GM12878 (cell line): ENCODE measurements around the gene LIN7C. TPM values are rescaled to one million over a fixed set of nuclear protein-coding genes. Genes with fewer than 3 reads are reported as not detected.

Experiments used
- ATAC-seq: fragments of 200-7000 bp; cut with Tn5 transposase; 3 replicates; pipeline ENCODE4 v1.9.1; 2020; ENCODE audit warnings: mild to moderate bottlenecking, moderate library complexity
- BruUV-seq: library from RNA; stranded (reverse); fragments of 400-500 nt; replicated peaks from 2 replicates; lab custom pipeline; 2021; lab: Mats Ljungman, UMichigan
- CTCF ChIA-PET: fragments of 300-600 bp; sonication (Branson Sonifier 250); formaldehyde crosslinking; extraction: SDS; loops from one replicate; lab custom pipeline; 2021; ENCODE audit warnings: inconsistent platforms; lab: Yijun Ruan, JAX
- POLR2A ChIA-PET: fragments of 350-600 bp; formaldehyde crosslinking; extraction: SDS; loops from one replicate; lab custom pipeline; 2021; ENCODE audit warnings: inconsistent platforms; lab: Charles Lee
- RAD21 ChIA-PET: fragments of 300-600 bp; sonication (Branson Sonifier 250); formaldehyde crosslinking; loops from one replicate; lab custom pipeline; 2023; ENCODE audit warnings: antibody characterized with exemption; ENCODE audit not compliant: unreplicated experiment; lab: Charles Lee
- SMC1A ChIA-PET: fragments of 300-600 bp; sonication (Branson Sonifier 250); formaldehyde crosslinking; loops from one replicate; lab custom pipeline; 2023; ENCODE audit not compliant: unreplicated experiment, uncharacterized antibody; lab: Charles Lee
- DNase-seq: peaks from one replicate; pipeline ENCODE4 v3.0.0-alpha.2; 2011; ENCODE audit warnings: low read depth, low spot score
- FAIRE-seq: peaks from 3 replicates; lab custom pipeline; 2011; peaks lifted over from hg19 to GRCh38; lab: Jason Lieb, UNC
- H2AFZ ChIP-seq: 2 replicates; pipeline ENCODE4 v1.6.0; 2011; ENCODE audit warnings: low read depth, low read length, control low read depth; ENCODE audit not compliant: control insufficient read depth
- H3K27ac ChIP-seq: 2 replicates; pipeline ENCODE4 v1.5.1; 2011; ENCODE audit warnings: control low read depth; ENCODE audit not compliant: control insufficient read depth, insufficient read depth
- H3K27me3 ChIP-seq, 2 experiments: replicated peaks in 1 of 2; 2 replicates each; pipeline versions ENCODE4 v1.6.0 to v1.6.1; 2011; ENCODE audit warnings: low read length in 1 of 2; ENCODE audit not compliant: control insufficient read depth in 2 of 2, insufficient read depth in 2 of 2
- H3K36me3 ChIP-seq, 2 experiments: 2 replicates each; pipeline ENCODE4 v1.5.1; 2011; ENCODE audit warnings: low read length in 1 of 2; ENCODE audit not compliant: control insufficient read depth in 2 of 2, insufficient read depth in 2 of 2
- H3K4me1 ChIP-seq: 2 replicates; pipeline ENCODE4 v1.6.1; 2011; ENCODE audit warnings: mild to moderate bottlenecking, low read length, moderate library complexity, mixed read lengths; ENCODE audit not compliant: control insufficient read depth, insufficient read depth
- H3K4me2 ChIP-seq: 2 replicates; pipeline ENCODE4 v1.6.0; 2011; ENCODE audit warnings: control low read depth; ENCODE audit not compliant: control insufficient read depth, insufficient read depth
- H3K4me3 ChIP-seq: fragments of 200-600 bp; sonication (generic); 2 replicates; pipeline ENCODE4 v1.5.1; 2016
- H3K79me2 ChIP-seq: 2 replicates; pipeline ENCODE4 v1.6.0; 2011; ENCODE audit warnings: low read length; ENCODE audit not compliant: control insufficient read depth, insufficient read depth
- H3K9ac ChIP-seq: 2 replicates; pipeline ENCODE4 v1.8.0; 2011; ENCODE audit warnings: low read length, control low read depth, mixed read lengths; ENCODE audit not compliant: control insufficient read depth, insufficient read depth
- H3K9me3 ChIP-seq: replicated peaks from 3 replicates; pipeline ENCODE4 v1.5.1; 2011; ENCODE audit warnings: mild to moderate bottlenecking, low read length; ENCODE audit not compliant: control insufficient read depth, insufficient read depth
- H4K20me1 ChIP-seq: 2 replicates; pipeline ENCODE4 v1.6.0; 2011; ENCODE audit not compliant: control insufficient read depth, insufficient read depth
- BCL3 ChIP-seq: IDR thresholded peaks from 2 replicates; pipeline ENCODE4 v1.6.1; 2011; ENCODE audit warnings: borderline replicate concordance, low read depth, mild to moderate bottlenecking, moderate library complexity, low read length; ENCODE audit not compliant: insufficient read depth, poor library complexity, severe bottlenecking
- BRCA1 ChIP-seq: IDR thresholded peaks from 2 replicates; pipeline ENCODE4 v1.6.1; 2011; ENCODE audit warnings: low read depth, low read length, improper control_type of control experiment
- EED ChIP-seq: sonication (generic); IDR thresholded peaks from 2 replicates; pipeline ENCODE4 v1.6.1; 2016; ENCODE audit warnings: antibody characterized with exemption, low read depth
- HDAC6 ChIP-seq: fragments of 200-600 bp; sonication (generic); IDR thresholded peaks from one replicate; pipeline ENCODE4 v1.8.0; 2017; ENCODE audit warnings: antibody characterized with exemption; ENCODE audit not compliant: unreplicated experiment
- IKZF2 ChIP-seq, 2 experiments: fragments of 450-650 bp; IDR thresholded peaks; 2 replicates each; pipeline ENCODE4 v1.6.1; 2017; ENCODE audit warnings: mild to moderate bottlenecking in 2 of 2, moderate library complexity in 2 of 2
- IRF5 ChIP-seq: fragments of 450-650 bp; IDR thresholded peaks from 2 replicates; pipeline ENCODE4 v1.6.1; 2017; ENCODE audit warnings: borderline replicate concordance
- MTA3 ChIP-seq: IDR thresholded peaks from 2 replicates; pipeline ENCODE4 v1.6.1; 2012; ENCODE audit warnings: low read length, inconsistent platforms, borderline replicate concordance
- NFYB ChIP-seq: IDR thresholded peaks from 2 replicates; pipeline ENCODE4 v1.6.1; 2011; ENCODE audit warnings: low read depth, mild to moderate bottlenecking, low read length, improper control_type of control experiment, moderate library complexity; ENCODE audit not compliant: insufficient read depth
- NR2C1 ChIP-seq: fragments of 450-650 bp; IDR thresholded peaks from 2 replicates; pipeline ENCODE4 v1.6.1; 2017; ENCODE audit warnings: antibody characterized with exemption, mild to moderate bottlenecking, moderate library complexity
- SMAD5 ChIP-seq: IDR thresholded peaks from 2 replicates; pipeline ENCODE4 v1.6.1; 2016; ENCODE audit warnings: antibody characterized with exemption, low read depth
- SMC3 ChIP-seq: IDR thresholded peaks from 2 replicates; pipeline ENCODE4 v1.6.1; 2011; ENCODE audit warnings: low read length, improper control_type of control experiment, borderline replicate concordance
- SPI1 ChIP-seq: IDR thresholded peaks from 2 replicates; pipeline ENCODE4 v1.6.1; 2011; ENCODE audit warnings: low read depth, mild to moderate bottlenecking, low read length, moderate library complexity, borderline replicate concordance; ENCODE audit not compliant: insufficient read depth
- USF1 ChIP-seq: IDR thresholded peaks from 2 replicates; pipeline ENCODE4 v1.6.1; 2011; ENCODE audit warnings: borderline replicate concordance, low read depth, mild to moderate bottlenecking, moderate library complexity, mixed read lengths, low read length; ENCODE audit not compliant: insufficient read depth; ENCODE audit errors: extremely low read length
- YY1 ChIP-seq: IDR thresholded peaks from 2 replicates; pipeline ENCODE4 v1.6.1; 2011; ENCODE audit warnings: low read depth, mild to moderate bottlenecking, low read length
- ZBED1 ChIP-seq: IDR thresholded peaks from 2 replicates; pipeline ENCODE4 v1.6.1; 2016; ENCODE audit warnings: borderline replicate concordance
- ZBTB11 ChIP-seq: fragments of 450-650 bp; formaldehyde crosslinking; IDR thresholded peaks from 2 replicates; pipeline ENCODE4 v1.5.0; 2022; ENCODE audit warnings: mild to moderate bottlenecking, missing genetic modification characterization
- WGBS: methylation state at CpG from one replicate; pipeline ENCODE4 v1.1.6; 2016; ENCODE audit warnings: low lambda C conversion rate; ENCODE audit not compliant: insufficient replicate concordance, insufficient coverage; ENCODE audit errors: missing lambda C conversion rate; 5-methylcytosine and 5-hydroxymethylcytosine counted together
- in situ Hi-C: fragments of 300-500 bp; cut with MboI; formaldehyde crosslinking; loops from 9 replicates; pipeline ENCODE4 v1.14.3; 2018; ENCODE audit warnings: mixed read lengths
- intact Hi-C: fragments of 100-400 bp; cut with micrococcal nuclease; formaldehyde crosslinking; loops from one replicate; pipeline ENCODE4 v1.14.2; 2022; ENCODE audit not compliant: unreplicated experiment
- polyA plus RNA-seq, 11 experiments: library from polyadenylated mRNA; depleted of rRNA in 4 of 11; unstranded in 6 of 11; stranded (reverse) in 5 of 11; fragments of >200 nt; fragmentation: Nextera tagmentation in 4 of 11; fragmentation: Illumina TruSeq in 1 of 11; extraction: Ambion mirVana in 4 of 11; extraction: Trizol in 1 of 11; gene quantifications; 1 replicate in 1 of 11; 2 replicates in 10 of 11; pipeline versions ENCODE4 v1.2.1 to v1.2.3, GENCODE V29; 2011 to 2016; ENCODE audit warnings: inconsistent platforms in 2 of 11, missing spikeins in 2 of 11, low read depth in 1 of 11
- total RNA-seq, 4 experiments: library from RNA; depleted of rRNA in 3 of 4; stranded (reverse); fragments of >200 nt in 3 of 4; fragmentation: Illumina TruSeq in 1 of 4; extraction: Trizol in 1 of 4; gene quantifications; 2 replicates each; pipeline versions ENCODE4 v1.2.1 to v1.2.3, GENCODE V29; 2013 to 2021

LIN7C gene
- total and polyA plus RNA-seq, 10 of the 15 experiments (the other 5 are each of a cell fraction or from before 2014, with no cell fraction given) = 6.0 to 23.7 (median 15.1) TPM

- no peak overlapping the region for H2AFZ ChIP-seq
- H3K79me2 ChIP-seq = peaks cover 4% of the 10 kb centered on the region; the same call in 1 of the 2 replicates
- H3K27ac ChIP-seq = no peak overlapping the region
- WGBS = 95% methylated on average over 1 of the region's 1 CpG
- H3K9me3 ChIP-seq = no peaks in the 10 kb centered on the region; the same call in 2 of the 3 replicates
- in situ Hi-C loops = no loop called here
- H3K27me3 ChIP-seq = no peaks in the 10 kb centered on the region
- H3K4me2 ChIP-seq = no peak overlapping the region
- no peaks in the 10 kb centered on the region for H3K4me1 ChIP-seq
- RAD21 ChIA-PET = interaction anchor here (1.9 to 4.4 kb wide), 5 partner anchors 11 to 1837 kb away, joined by 4 to 40 read pairs (median 12); no protein-coding TSS in a partner anchor
- POLR2A ChIA-PET = no interaction called here
- FAIRE-seq (no peak), ATAC-seq (no peak), DNase-seq (no peak)
- H3K4me3 ChIP-seq = no peak overlapping the region
- CTCF ChIA-PET = interaction anchor here (0.6 to 9.3 kb wide), 29 partner anchors 8 to 1838 kb away, joined by 3 to 119 read pairs (median 4); partner anchors contain the start of genes CCDC34 and LIN7C
- no peaks in the 10 kb centered on the region for H4K20me1 ChIP-seq
- no peak overlapping the region for H3K9ac ChIP-seq
- no peak for TF ChIP-seq ZBED1
- no peak for TF ChIP-seq NR2C1
- no peak for TF ChIP-seq BRCA1
- no peak for TF ChIP-seq EED
- TF ChIP-seq SPI1 = no peak
- no peak for TF ChIP-seq IRF5
- TF ChIP-seq MTA3 = no peak
- TF ChIP-seq NFYB = no peak
- TF ChIP-seq YY1 = no peak
- TF ChIP-seq USF1 = no peak
- no peak for TF ChIP-seq SMAD5
- TF ChIP-seq IKZF2 (IDR thresholded peaks at IDR 0.05) = no peak
- no peak for TF ChIP-seq HDAC6
- TF ChIP-seq BCL3 = no peak
- no peak for TF ChIP-seq ZBTB11 (CRISPR knock-in tag)
- no peak for TF ChIP-seq SMC3
- SMC1A ChIA-PET = interaction anchor here (0.7 to 4.9 kb wide), 8 partner anchors 11 to 340 kb away, joined by 3 to 71 read pairs (median 6); no protein-coding TSS in a partner anchor
- peaks cover 3 to 17% of the 10 kb centered on the region in 2 experiments; a peak in 3 of 4 replicates for H3K36me3 ChIP-seq
- intact Hi-C loops = no loop called here
- BruUV-seq = no TSS peak
These were observed 8.7 kb downstream of the LIN7C start for GRCh38 chr11:27497911-27498310.
